ENCODE data around the gene TERB1.

The TERB1 gene

GRCh38 chr16:66705790-66706505 is 95.4 kb downstream of the TERB1 start:
- DNase-seq (ENCODE audit: low read depth): no peak

Data from fibroblast of the conjunctiva (primary cell).